Measurements from ENCODE around the gene AGBL4. TPM values are rescaled to one million over a fixed set of nuclear protein-coding genes. Genes with fewer than 3 reads are reported as not detected.

Gene AGBL4
- total RNA-seq, 1 experiment from 2014 or later, result 0.33 TPM

GRCh38 chr1:49728377-49728776 lies 295.4 kb downstream of the AGBL4 start:
- Histone ChIP-seq H3K27me3 (ENCODE audit: low read length) (no peaks in the 10 kb centered on the region), H2AFZ (ENCODE audit: low read length) (peak overlapping the region; percentile 50), H3K36me3 (ENCODE audit: low read depth, low read length) (no peaks in the 10 kb centered on the region), H3K27ac (ENCODE audit: low read length) (peak overlapping the region; percentile 60), H3K4me2 (ENCODE audit: low read length) (peak overlapping the region; percentile 5; the same call in 1 of the 2 replicates), H3F3A (ENCODE audit: low read length, unreplicated experiment) (no peaks in the 10 kb centered on the region), H3K4me3 (ENCODE audit: low read length) (no peak overlapping the region), H3K9ac (ENCODE audit: low read length) (peak overlapping the region; percentile 0; the same call in 1 of the 2 replicates), H3K9me3 (ENCODE audit: low read length) (no peaks in the 10 kb centered on the region; the same call in 1 of the 2 replicates), H3K79me2 (ENCODE audit: low read length) (no peaks in the 10 kb centered on the region), H4K20me1 (ENCODE audit: low read length) (no peaks in the 10 kb centered on the region), H3K9me2 (replicated peaks; ENCODE audit: low read length) (0 out of 2 replicates have a peak, but pooled peaks cover 4% of the 10 kb centered on the region), H3K4me1 (ENCODE audit: insufficient read depth, low read length) (peaks cover 13% of the 10 kb centered on the region)
- ChIA-PET POLR2A (ENCODE audit: unreplicated experiment) (interaction anchor here (0.9 kb wide), 1 partner anchor 31 kb away, joined by 3 read pairs; no protein-coding TSS in a partner anchor), CTCF (no interaction called here)
- TF ChIP-seq EZH2phosphoT487 (IDR thresholded peaks at IDR 0.05; ENCODE audit: borderline replicate concordance, low read length) (no peak), CTCF (conservative IDR thresholded peaks at IDR 0.05; ENCODE audit: low read depth, low read length) (no peak), EZH2 (IDR thresholded peaks at IDR 0.05; ENCODE audit: low read length, unreplicated experiment) (no peak)
- DNase-seq (peak; percentile 84), ATAC-seq (peak; percentile 100)
- intact Hi-C loops (cut with micrococcal nuclease), result no loop called here
- BruUV-seq (replicated peaks), result no TSS peak

- Histone ChIP-seq H3K9ac (ENCODE audit: low read length) (no peak overlapping the region), H3K27ac (ENCODE audit: low read length) (no peak overlapping the region), H3K4me2 (ENCODE audit: low read length) (no peak overlapping the region), H4K20me1 (ENCODE audit: low read length) (no peaks in the 10 kb centered on the region), H3K27me3 (ENCODE audit: low read length) (no peaks in the 10 kb centered on the region), H3K4me1 (ENCODE audit: insufficient read depth, low read length) (peaks cover 10% of the 10 kb centered on the region), H3K9me3 (ENCODE audit: low read length) (no peaks in the 10 kb centered on the region), H3K9me2 (replicated peaks; ENCODE audit: low read length) (0 out of 2 replicates have a peak, but pooled peaks cover 4% of the 10 kb centered on the region), H3K4me3 (ENCODE audit: low read length) (no peak overlapping the region), H3F3A (ENCODE audit: low read length, unreplicated experiment) (no peaks in the 10 kb centered on the region), H2AFZ (ENCODE audit: low read length) (no peak overlapping the region), H3K79me2 (ENCODE audit: low read length) (no peaks in the 10 kb centered on the region), H3K36me3 (ENCODE audit: low read depth, low read length) (no peaks in the 10 kb centered on the region)
- DNase-seq, result no peak
- no peak for TF ChIP-seq CTCF (conservative IDR thresholded peaks at IDR 0.05; ENCODE audit: low read depth, low read length)
- no peak for TF ChIP-seq EZH2 (IDR thresholded peaks at IDR 0.05; ENCODE audit: low read length, unreplicated experiment)
- no peak for TF ChIP-seq EZH2phosphoT487 (IDR thresholded peaks at IDR 0.05; ENCODE audit: borderline replicate concordance, low read length)
- ChIA-PET CTCF (no interaction called here), POLR2A (ENCODE audit: unreplicated experiment) (no interaction called here)
- ATAC-seq, result no peak
- no TSS peak for BruUV-seq (replicated peaks)
- intact Hi-C loops (cut with micrococcal nuclease), result no loop called here
Observed at GRCh38 chr1:49723662-49724061, 300.1 kb downstream of the AGBL4 start.

- no peak for TF ChIP-seq CTCF (conservative IDR thresholded peaks at IDR 0.05; ENCODE audit: low read depth, low read length)
- Histone ChIP-seq H3K9me2 (replicated peaks; ENCODE audit: low read length) (no peaks in the 10 kb centered on the region), H4K20me1 (ENCODE audit: low read length) (no peaks in the 10 kb centered on the region), H3K9ac (ENCODE audit: low read length) (no peak overlapping the region), H3K79me2 (ENCODE audit: low read length) (no peaks in the 10 kb centered on the region), H3K4me2 (ENCODE audit: low read length) (no peak overlapping the region), H3K4me1 (ENCODE audit: insufficient read depth, low read length) (no peaks in the 10 kb centered on the region), H3K9me3 (ENCODE audit: low read length) (no peaks in the 10 kb centered on the region), H3K27ac (ENCODE audit: low read length) (no peak overlapping the region), H3K27me3 (ENCODE audit: low read length) (no peaks in the 10 kb centered on the region), H3K36me3 (ENCODE audit: low read depth, low read length) (no peaks in the 10 kb centered on the region), H3F3A (ENCODE audit: low read length, unreplicated experiment) (no peaks in the 10 kb centered on the region), H3K4me3 (ENCODE audit: low read length) (no peak overlapping the region), H2AFZ (ENCODE audit: low read length) (no peak overlapping the region)
- ChIA-PET CTCF (no interaction called here), POLR2A (ENCODE audit: unreplicated experiment) (no interaction called here)
- DNase-seq, result no peak
- ATAC-seq, result no peak
- no TSS peak for BruUV-seq (replicated peaks)
- intact Hi-C loops (cut with micrococcal nuclease), result no loop called here
Observed at GRCh38 chr1:49694251-49694827, 329.4 kb downstream of the AGBL4 start.
